Measurements from ENCODE around the gene UBXN6.

Gene UBXN6

GRCh38 chr19:4409123-4409933, 48.3 kb downstream of the UBXN6 start:
- no peak for DNase-seq (ENCODE audit: low read depth)

- no peak for DNase-seq (ENCODE audit: low read depth)
Observed at GRCh38 chr19:4406626-4407025, 51.0 kb downstream of the UBXN6 start.

- DNase-seq (ENCODE audit: low read depth) = no peak
Observed at GRCh38 chr19:4405977-4406376, 51.6 kb downstream of the UBXN6 start.

GRCh38 chr19:4403005-4403761, 54.4 kb downstream of the UBXN6 start:
- no peak for DNase-seq (ENCODE audit: low read depth)

- DNase-seq (ENCODE audit: low read depth) = peak; percentile 100
Observed at GRCh38 chr19:4402171-4403004, 55.2 kb downstream of the UBXN6 start, which contains the start of gene CHAF1A. TSS of gene CHAF1A (plus strand) at chr19:4402640. CDS start at chr19:4402763, 123 bp downstream.

- no peak for DNase-seq (ENCODE audit: low read depth)
Observed at GRCh38 chr19:4401769-4402170, 55.8 kb downstream of the UBXN6 start.

- peak; percentile 67 for DNase-seq (ENCODE audit: low read depth)
Observed at GRCh38 chr19:4400135-4400936, 57.3 kb downstream of the UBXN6 start, which contains the start of gene SH3GL1. TSS of gene SH3GL1 (minus strand) at chr19:4400547. CDS start at chr19:4400368, 179 bp downstream.

- no peak for DNase-seq (ENCODE audit: low read depth)
Observed at GRCh38 chr19:4399812-4400134, 57.8 kb downstream of the UBXN6 start.

- DNase-seq (ENCODE audit: low read depth) = no peak
Observed at GRCh38 chr19:4396949-4397783, 60.4 kb downstream of the UBXN6 start.

All from stromal cell of bone marrow (primary cell).